Stimulated activated CD8-positive, alpha-beta memory T cell treated with anti-CD3 and anti-CD28 coated beads, Interleukin-15, amount 100 ng/mL, for 24 hours (primary cell): ENCODE data around the gene LSP1.

Experiments
- DNase-seq: peaks from one replicate; pipeline ENCODE4 v3.0.0-alpha.2; 2020; ENCODE audit warnings: low read depth

The LSP1 gene

DNA sequence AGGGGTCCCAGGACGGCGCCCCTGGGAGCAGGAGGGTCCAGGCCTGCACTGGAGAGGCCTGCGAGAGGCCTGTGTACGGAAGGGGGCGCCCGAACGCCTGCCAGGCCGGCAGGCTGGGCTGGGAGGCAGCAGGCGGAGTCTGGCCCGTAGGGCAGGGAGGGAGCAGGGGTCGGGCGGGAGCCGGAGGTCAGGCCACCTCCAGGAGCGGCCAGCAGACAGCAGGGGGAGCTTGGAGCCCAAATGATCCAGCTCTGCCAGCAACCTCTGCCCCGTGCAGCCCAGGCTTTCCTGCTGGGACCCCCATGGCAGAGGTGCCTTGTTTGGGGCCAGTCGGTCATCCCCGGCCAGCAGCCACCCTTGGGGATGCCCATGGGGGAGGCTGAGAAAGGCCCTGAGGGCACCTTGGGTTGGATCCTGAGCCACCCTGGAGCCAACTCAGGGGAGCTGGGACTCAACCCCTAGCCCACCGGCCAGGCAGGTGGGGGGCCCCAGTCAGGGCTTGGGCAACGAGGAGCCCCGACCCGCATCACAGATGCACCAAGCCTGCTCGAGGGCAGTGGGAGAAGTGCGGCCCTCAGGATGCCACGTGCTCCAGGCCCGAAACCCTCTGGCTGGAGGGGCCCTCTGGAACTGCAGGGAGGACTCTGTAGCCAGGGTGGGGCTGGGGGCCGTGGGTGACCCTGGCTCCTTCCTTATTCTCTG lies 27.7 kb upstream of the LSP1 start:
- no peak for DNase-seq

GRCh38 chr11:1825785-1826451 lies 27.0 kb upstream of the LSP1 start:
- DNase-seq = no peak

DNA sequence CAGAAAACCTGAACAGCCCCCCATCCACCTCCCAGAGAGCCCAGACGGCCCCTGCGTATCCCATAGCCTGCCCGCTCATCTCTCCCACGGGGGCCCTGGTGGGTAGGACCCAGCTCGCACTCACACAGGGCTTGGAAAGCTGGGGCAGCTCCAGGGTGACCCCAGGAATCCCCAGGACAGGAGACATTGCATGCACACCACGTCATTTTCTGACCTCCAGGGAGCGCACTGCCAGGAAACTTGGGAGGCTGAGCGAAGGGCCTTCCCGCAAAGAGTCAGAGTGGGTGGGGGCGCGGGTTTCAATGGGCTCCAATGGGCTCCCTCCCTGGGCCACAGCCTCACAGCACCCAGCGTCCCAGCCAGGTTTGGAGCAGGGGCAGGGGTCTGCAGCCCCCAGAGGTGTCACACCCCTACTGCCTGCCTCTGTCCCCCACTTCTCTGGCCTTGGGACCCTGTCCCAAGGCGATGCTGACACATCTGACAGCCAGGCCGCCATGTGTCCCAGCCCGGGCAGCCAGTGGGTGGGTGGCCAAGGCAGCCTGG lies 26.3 kb upstream of the LSP1 start:
- no peak for DNase-seq

DNA sequence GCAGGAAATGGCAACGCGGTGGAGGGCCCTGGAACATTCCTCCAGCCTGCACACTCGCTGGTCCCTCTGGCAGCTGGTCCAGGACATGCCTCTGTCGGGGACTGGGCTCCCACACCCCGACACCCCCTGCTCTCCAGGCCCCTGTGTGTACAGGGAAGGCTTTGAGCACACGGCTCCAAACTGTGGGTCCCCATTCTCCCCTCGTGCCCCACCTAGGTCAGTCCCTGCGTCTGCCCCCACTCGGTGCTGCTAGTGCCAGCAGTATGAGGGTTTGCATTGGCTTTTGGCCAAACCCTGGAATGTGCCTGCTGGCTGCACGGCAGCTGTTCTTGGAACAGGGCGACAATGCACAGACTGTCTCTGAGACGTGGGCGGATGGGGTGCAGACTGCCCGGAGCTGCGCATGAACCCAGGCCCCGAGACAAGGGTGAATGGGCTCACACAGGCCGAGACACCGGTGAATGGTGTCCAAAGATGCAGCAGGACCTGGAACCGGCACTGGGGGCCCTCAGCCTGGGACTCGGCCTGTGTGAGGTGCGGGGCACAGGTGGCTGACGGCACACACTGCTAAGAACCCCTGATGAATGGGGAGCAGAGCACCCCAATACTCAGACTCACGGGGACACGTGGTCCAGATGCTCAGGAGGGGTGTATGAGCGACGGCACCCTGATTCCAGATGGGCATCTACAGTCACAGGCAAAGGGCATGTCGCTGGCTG lies 25.6 kb upstream of the LSP1 start:
- DNase-seq = no peak

DNA sequence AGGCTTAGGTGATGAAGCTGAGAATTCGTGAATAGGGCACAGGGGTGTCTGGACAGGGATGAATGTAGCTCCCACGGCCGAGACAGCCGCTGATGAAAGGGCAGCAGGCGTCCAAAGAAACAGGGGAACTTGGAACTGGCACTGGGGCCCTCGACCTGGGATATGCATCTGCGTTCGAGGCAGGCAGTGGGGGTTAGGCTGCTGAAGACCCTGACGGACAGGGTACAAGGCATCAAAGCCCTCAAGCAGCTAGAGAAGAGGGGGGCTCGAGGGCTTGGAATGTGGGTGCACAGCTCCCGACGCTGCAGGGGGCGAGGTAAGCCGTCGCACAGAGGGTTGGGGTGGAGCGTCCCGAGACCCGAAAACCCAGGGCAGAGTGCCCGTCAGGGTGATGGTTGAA lies 25.0 kb upstream of the LSP1 start:
- DNase-seq = no peak

DNA sequence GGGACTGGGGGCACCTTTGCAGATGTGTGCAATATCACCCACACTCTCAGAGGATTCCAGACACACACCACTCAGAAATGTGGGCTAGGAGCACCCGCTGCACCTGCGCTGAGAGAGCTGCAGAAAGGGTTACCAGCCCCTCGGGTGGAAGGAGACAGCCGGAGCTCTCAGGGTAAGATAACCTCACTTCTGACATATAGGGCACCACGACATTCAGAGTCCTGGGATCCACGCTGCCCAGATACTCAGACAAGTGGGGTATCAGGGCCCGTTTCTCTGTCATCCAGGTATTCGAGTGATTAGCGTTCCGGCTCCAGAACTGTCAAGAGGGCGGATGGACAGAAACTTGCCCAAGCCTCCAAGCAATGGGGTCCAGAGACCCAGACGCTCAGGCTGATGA lies 24.3 kb upstream of the LSP1 start:
- no peak for DNase-seq

- DNase-seq = no peak
These were observed 23.7 kb upstream of the LSP1 start for GRCh38 chr11:1829039-1829820.

DNA sequence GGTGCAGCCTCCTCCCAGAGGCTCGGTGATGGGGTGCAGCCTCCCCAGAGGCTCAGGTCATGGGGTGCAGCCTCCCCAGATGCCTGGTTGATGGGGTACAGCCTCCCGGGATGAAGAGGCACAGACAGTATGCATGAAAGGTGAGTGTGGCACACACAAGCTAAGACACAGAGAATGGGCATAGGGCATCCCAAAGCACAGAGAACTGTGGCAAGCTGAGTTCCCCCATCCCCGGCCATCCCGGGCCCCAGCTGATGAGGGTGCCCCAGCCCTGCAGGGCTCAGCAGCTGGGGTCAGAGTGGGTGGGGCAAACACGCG lies 22.9 kb upstream of the LSP1 start:
- DNase-seq = no peak

- DNase-seq = no peak
These were observed 22.3 kb upstream of the LSP1 start for GRCh38 chr11:1830322-1831223.

DNA sequence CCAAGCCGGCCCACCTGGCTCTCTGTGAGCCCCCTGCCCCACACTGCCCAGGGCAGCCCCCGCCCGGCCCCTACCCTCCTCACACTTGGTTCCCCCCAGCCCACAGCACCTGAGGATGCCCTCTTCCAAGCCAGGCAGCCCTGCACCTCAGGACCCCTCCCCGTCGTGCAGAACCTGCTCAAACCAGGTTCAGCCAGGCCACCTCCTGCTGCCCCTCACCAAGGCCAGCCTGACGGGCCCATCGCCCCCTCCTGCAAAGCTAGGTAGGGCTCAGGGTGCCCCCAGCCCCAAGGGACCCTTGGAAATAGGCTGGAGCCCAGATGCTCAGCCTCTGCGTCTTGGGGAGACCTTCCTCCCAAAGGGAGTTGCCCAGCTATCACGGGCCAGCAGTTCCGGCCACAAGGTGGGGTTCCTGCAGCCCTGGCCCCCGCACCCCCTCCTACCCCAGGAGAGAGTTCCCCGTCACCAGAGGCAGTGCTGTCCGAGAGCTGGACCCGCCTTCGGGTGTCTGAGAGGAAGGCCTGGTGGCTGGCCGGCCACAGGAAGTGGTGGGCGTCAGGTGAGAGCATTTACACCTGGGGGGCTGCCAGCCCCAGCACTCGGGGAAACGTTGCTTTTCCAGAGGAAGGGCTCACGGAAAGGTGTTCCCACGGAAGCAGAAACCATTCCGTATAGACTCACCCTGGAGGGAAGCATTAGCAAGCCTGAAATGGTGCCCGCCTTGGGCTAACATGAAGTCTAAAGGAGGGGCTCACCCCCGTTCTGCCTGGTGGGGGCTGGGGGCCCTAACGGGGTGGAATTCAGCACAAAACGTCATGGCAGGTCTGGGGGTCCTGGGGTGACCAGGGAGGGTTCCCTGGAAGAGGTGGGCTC lies 21.3 kb upstream of the LSP1 start:
- no peak for DNase-seq

GRCh38 chr11:1832211-1832919 lies 20.5 kb upstream of the LSP1 start:
- peak; percentile 66 for DNase-seq

- DNase-seq = no peak
These were observed 20.0 kb upstream of the LSP1 start for GRCh38 chr11:1832920-1833295.

GRCh38 chr11:1834062-1834610 lies 18.7 kb upstream of the LSP1 start:
- DNase-seq = no peak

- no peak for DNase-seq
These were observed 17.9 kb upstream of the LSP1 start, which contains the start of gene SYT8 for GRCh38 chr11:1834779-1835670. Gene SYT8 (plus strand): TSS chr11:1834990. CDS start chr11:1835106, 116 bp downstream.

DNA sequence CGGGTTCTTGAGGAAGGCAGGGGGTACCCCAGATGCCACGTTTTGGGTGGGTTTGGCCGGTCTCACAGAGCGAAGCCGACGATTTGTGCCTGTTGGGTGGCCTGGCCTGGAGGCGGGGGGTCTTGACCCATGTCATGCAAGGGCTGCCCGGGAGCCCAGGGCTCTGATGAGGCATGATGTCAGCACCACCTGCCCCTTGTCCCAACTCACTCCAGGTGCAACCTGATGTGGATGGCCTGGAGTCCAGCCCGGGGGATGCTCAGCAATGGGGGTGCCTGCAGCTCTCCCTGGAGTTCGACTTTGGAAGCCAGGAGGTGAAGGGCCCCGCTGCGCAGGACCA lies 17.2 kb upstream of the LSP1 start:
- no peak for DNase-seq

DNA sequence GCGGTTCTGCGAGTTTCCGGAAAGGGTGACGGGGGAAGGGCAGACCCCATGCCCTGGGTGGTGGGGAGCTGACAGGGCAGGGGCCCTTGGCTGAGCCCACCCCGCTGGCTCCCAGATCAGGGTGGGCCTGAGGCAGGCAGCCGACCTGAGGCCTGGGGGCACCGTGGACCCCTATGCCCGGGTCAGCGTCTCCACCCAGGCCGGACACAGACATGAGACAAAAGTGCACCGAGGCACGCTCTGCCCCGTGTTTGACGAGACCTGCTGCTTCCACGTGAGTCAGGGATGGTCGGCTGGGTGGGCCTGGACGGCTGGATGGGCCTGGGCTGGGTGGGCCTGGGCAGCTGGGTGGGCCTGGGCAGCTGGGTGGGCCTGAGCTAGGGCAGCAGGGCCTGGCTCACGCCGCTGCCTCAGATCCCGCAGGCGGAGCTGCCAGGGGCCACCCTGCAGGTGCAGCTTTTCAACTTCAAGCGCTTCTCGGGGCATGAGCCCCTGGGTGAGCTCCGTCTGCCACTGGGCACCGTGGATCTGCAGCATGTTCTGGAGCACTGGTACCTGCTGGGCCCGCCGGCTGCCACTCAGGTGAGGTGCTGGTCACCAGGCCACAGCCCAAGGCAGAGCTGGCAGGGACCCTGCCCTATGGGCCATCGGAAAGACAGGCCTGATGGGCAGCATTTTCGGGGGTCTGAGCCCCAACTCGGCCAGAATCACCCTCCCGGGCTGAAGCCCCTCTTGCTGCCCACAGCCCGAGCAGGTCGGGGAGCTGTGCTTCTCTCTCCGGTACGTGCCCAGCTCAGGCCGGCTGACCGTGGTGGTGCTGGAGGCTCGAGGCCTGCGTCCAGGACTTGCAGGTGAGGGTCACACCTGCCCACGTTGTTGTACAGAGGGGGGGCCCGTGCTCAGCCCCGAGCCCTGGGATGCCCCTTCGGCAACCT lies 16.6 kb upstream of the LSP1 start:
- no peak for DNase-seq
